CD8-positive, alpha-beta memory T cell (primary cell): ENCODE measurements around the gene CAB39L. TPM values are rescaled to one million over a fixed set of nuclear protein-coding genes. Genes with fewer than 3 reads are reported as not detected.

Experiments used
- CTCF ChIA-PET: fragments of 350-600 bp; sonication (Branson Sonifier 250); formaldehyde crosslinking; loops from one replicate; lab custom pipeline; 2021; ENCODE audit warnings: antibody characterized with exemption; lab: Charles Lee
- POLR2A ChIA-PET: fragments of 350-600 bp; sonication (Branson Sonifier 250); formaldehyde crosslinking; loops from one replicate; lab custom pipeline; 2021; ENCODE audit warnings: antibody characterized with exemption; lab: Charles Lee
- DNase-seq, 5 donors: peaks; one replicate each; pipeline versions ENCODE4 v3.0.0 to v3.0.0-alpha.2; 2020 to 2022; ENCODE audit warnings: mixed read lengths in 1 of 5
- H3K27ac ChIP-seq: one replicate; pipeline ENCODE4 v1.7.0; 2013; ENCODE audit warnings: low read depth, mild to moderate bottlenecking, low read length, moderate library complexity
- H3K27me3 ChIP-seq: 2 replicates; pipeline ENCODE4 v1.7.0; 2013; ENCODE audit warnings: low read length, mild to moderate bottlenecking; ENCODE audit not compliant: insufficient read depth, poor library complexity, severe bottlenecking
- H3K36me3 ChIP-seq: 2 replicates; pipeline ENCODE4 v1.7.0; 2013; ENCODE audit warnings: mild to moderate bottlenecking, low read length, moderate library complexity; ENCODE audit not compliant: insufficient read depth
- H3K4me1 ChIP-seq: 2 replicates; pipeline ENCODE4 v1.7.0; 2013; ENCODE audit warnings: mild to moderate bottlenecking, low read length, moderate library complexity; ENCODE audit not compliant: insufficient read depth
- H3K4me3 ChIP-seq: 2 replicates; pipeline ENCODE4 v1.7.0; 2013; ENCODE audit warnings: mild to moderate bottlenecking, low read length
- H3K9me3 ChIP-seq: 2 replicates; pipeline ENCODE4 v1.7.0; 2013; ENCODE audit warnings: mild to moderate bottlenecking, low read length
- H3K27ac Mint-ChIP-seq, 8 donors: one replicate each; pipeline ENCODE4 v1.8.0; 2020 to 2021; ENCODE audit warnings: mixed read lengths in 8 of 8, mild to moderate bottlenecking in 6 of 8, inconsistent platforms in 3 of 8, moderate library complexity in 3 of 8
- H3K27me3 Mint-ChIP-seq, 2 donors: one replicate each; pipeline ENCODE4 v1.8.0; 2020 to 2021; ENCODE audit warnings: mixed read lengths in 2 of 2, mild to moderate bottlenecking in 1 of 2, moderate library complexity in 1 of 2
- H3K36me3 Mint-ChIP-seq, 3 donors: one replicate each; pipeline ENCODE4 v1.8.0; 2020 to 2021; ENCODE audit warnings: mixed read lengths in 3 of 3, inconsistent platforms in 1 of 3, mild to moderate bottlenecking in 1 of 3
- H3K4me1 Mint-ChIP-seq, 3 donors: one replicate each; pipeline ENCODE4 v1.8.0; 2020 to 2021; ENCODE audit warnings: mixed read lengths in 3 of 3, inconsistent platforms in 1 of 3, mild to moderate bottlenecking in 1 of 3
- H3K4me3 Mint-ChIP-seq, 7 donors: one replicate each; pipeline ENCODE4 v1.8.0; 2020 to 2021; ENCODE audit warnings: mixed read lengths in 7 of 7, mild to moderate bottlenecking in 6 of 7, moderate library complexity in 4 of 7, inconsistent platforms in 2 of 7
- H3K9me3 Mint-ChIP-seq, 5 donors: one replicate each; pipeline ENCODE4 v1.8.0; 2020 to 2022; ENCODE audit warnings: mixed read lengths in 5 of 5, mild to moderate bottlenecking in 3 of 5, moderate library complexity in 2 of 5, inconsistent platforms in 1 of 5
- polyA plus RNA-seq: library from polyadenylated mRNA; unstranded; fragments of 300-500 nt; fragmentation: Illumina TruSeq; gene quantifications from one replicate; pipeline ENCODE4 v1.2.3, GENCODE V29; 2021
- total RNA-seq, 2 experiments: library from RNA; stranded (reverse); gene quantifications; one replicate each; pipeline ENCODE4 v1.2.3, GENCODE V29; 2021

The CAB39L gene
- total RNA-seq (1 to 10 TPM; 5.8 to 7.4 TPM), polyA plus RNA-seq (4.7 TPM)

DNA sequence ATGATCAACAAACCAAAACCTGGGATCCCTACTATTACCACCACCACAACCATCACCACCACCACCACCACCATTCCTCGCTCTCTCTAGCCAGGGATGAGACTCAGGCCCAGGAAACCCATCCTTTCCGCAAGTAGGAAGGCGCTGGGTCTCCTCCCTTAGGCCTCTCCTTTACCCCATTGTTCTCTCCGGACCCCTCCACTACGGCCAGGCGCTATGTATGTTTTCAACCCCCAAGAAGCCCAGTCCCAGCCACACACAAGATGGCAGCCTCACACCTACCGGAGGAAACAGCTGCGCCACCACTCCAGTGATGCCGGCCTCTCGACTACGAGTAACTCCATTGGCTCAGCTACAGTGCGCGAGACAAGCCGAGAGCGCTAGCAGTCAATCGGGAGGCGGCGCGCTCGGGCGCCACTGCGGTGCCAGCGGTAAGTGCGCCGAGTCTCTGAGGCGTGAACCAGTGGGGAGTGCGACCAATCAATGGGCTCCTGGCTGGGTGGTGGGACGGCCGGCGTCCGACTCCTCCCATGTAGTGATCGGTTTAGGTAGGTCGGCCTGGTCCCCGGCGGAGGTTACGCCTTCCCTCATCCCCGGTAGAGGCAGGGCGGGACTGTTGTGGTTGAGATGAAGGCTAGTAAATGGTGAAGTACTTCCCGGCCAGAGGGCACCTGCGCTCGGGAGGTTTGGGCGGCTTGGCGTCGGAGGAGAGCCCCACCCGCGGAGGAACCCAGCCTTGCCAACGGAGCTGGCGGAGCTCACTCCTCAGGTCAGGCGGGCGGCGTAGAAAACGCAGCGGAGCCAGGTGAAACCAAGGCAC, at the start of gene CAB39L, which contains the start of gene SETDB2:
Gene CAB39L, minus strand, starts transcription at position 361 of the 820 bp plus-strand sequence. CDS start 61,154 bp downstream, outside the sequence.
Gene SETDB2, plus strand, starts transcription at position 571 of the 820 bp plus-strand sequence. CDS start 7,620 bp downstream, outside the sequence.
- H3K9me3 ChIP-seq, result no peaks in the 10 kb centered on the region
- Mint-ChIP-seq H3K36me3 (peaks cover 0 to 17% (median 1%) of the 10 kb centered on the region in 3 donors), H3K27ac (peak within 1 kb of the TSS; percentile 89 to 99 (median 99)), H3K4me1 (peaks cover 46 to 61% (median 57%) of the 10 kb centered on the region in 3 donors), H3K27me3 (peaks cover 0 to 3% of the 10 kb centered on the region in 2 donors), H3K9me3 (peaks cover 0 to 2% (median 0%) of the 10 kb centered on the region in 5 donors), H3K4me3 (peak within 1 kb of the TSS; percentile 90 to 99 (median 95))
- H3K36me3 ChIP-seq, result no peaks in the 10 kb centered on the region
- peaks cover 43% of the 10 kb centered on the region for H3K4me1 ChIP-seq
- peak within 1 kb of the TSS; percentile 96 for H3K4me3 ChIP-seq
- DNase-seq, result peak; percentile 97 to 100 (median 99)
- H3K27me3 ChIP-seq, result no peaks in the 10 kb centered on the region
- H3K27ac ChIP-seq, result peak within 1 kb of the TSS; percentile 93
- ChIA-PET POLR2A (interaction anchor here (0.7 to 3.6 kb wide), 17 partner anchors 10 to 468 kb away, joined by 3 to 67 read pairs (median 5); partner anchors contain the start of genes EBPL, FNDC3A, KPNA3 and PHF11), CTCF (interaction anchor here (0.9 to 4.1 kb wide), 10 partner anchors 10 to 349 kb away, joined by 3 to 19 read pairs (median 4); partner anchors contain the start of gene PHF11)

DNA sequence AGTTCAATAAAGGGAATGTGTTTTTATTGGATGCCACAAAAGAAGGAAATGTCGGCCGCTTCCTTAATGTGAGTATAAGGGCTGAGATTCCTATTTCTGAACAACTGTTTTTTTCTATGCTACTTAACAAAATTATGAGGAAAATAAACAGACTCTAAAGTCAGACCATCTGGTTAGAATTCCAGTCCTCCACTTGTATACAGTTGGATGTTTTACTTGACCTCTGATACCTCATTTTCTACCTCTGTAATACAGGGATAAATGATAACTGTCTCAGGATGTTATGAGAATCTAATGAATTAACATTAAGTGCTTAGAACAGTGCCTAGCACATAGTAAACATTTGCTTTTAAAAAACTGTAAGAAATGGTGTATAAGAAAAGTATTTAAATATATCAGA, 44.7 kb upstream of the CAB39L start:
- no peak overlapping the region for H3K27ac ChIP-seq
- POLR2A ChIA-PET, result no interaction called here
- H3K4me3 Mint-ChIP-seq, result no peak overlapping the region
- H3K36me3 ChIP-seq, result peaks cover 12% of the 10 kb centered on the region
- peaks cover 9 to 64% (median 23%) of the 10 kb centered on the region in 3 donors for H3K36me3 Mint-ChIP-seq
- no peaks in the 10 kb centered on the region for H3K4me1 Mint-ChIP-seq
- no peak overlapping the region for H3K4me3 ChIP-seq
- no peaks in the 10 kb centered on the region for H3K27me3 ChIP-seq
- DNase-seq, result no peak
- no peaks in the 10 kb centered on the region for H3K9me3 Mint-ChIP-seq
- no peak overlapping the region for H3K27ac Mint-ChIP-seq
- CTCF ChIA-PET, result no interaction called here
- H3K4me1 ChIP-seq, result no peaks in the 10 kb centered on the region
- no peaks in the 10 kb centered on the region for H3K9me3 ChIP-seq
- H3K27me3 Mint-ChIP-seq, result no peaks in the 10 kb centered on the region

DNA sequence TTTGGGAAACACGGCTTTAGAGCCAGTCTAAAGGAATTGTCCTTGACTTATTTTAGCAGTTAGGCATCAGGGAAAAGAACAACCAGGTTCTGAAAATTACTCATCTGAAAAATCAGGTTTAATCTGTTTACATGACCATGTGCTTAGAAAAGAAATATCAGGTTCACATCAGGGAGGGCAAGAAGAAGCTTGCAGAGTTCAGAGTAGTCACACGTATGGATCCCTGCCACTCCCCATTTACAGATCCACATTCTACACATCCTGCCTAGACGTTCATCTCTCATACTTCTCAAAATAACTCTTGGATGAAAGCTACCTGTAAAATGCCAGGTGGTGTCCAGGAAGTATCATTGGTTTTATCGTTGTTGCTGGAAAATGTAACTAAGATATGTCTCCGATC, 37.9 kb upstream of the CAB39L start:
- ChIA-PET CTCF (no interaction called here), POLR2A (no interaction called here)
- no peak overlapping the region for H3K4me3 ChIP-seq
- H3K9me3 ChIP-seq, result no peaks in the 10 kb centered on the region
- no peaks in the 10 kb centered on the region for H3K27me3 ChIP-seq
- peaks cover 31% of the 10 kb centered on the region for H3K36me3 ChIP-seq
- no peaks in the 10 kb centered on the region for H3K4me1 ChIP-seq
- Mint-ChIP-seq H3K27me3 (no peaks in the 10 kb centered on the region), H3K4me3 (no peak overlapping the region), H3K27ac (peak overlapping the region in 1 of 8 donors; percentile 61), H3K4me1 (peaks cover 0 to 5% (median 0%) of the 10 kb centered on the region in 3 donors), H3K36me3 (peaks cover 3 to 91% (median 33%) of the 10 kb centered on the region in 3 donors), H3K9me3 (no peaks in the 10 kb centered on the region)
- H3K27ac ChIP-seq, result no peak overlapping the region
- DNase-seq, result no peak

DNA sequence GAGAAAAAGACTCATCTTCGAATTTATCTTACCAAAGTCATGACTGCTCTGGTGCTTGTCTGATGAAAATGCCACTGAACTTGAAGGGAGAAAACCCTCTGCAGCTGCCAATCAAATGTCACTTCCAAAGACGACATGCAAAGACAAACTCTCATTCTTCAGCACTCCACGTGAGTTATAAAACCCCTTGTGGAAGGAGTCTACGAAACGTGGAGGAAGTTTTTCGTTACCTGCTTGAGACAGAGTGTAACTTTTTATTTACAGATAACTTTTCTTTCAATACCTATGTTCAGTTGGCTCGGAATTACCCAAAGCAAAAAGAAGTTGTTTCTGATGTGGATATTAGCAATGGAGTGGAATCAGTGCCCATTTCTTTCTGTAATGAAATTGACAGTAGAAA, 32.7 kb upstream of the CAB39L start:
- H3K27ac ChIP-seq, result no peak overlapping the region
- peaks cover 43% of the 10 kb centered on the region for H3K36me3 ChIP-seq
- H3K4me3 ChIP-seq, result no peak overlapping the region
- no peaks in the 10 kb centered on the region for H3K4me1 ChIP-seq
- no peaks in the 10 kb centered on the region for H3K9me3 ChIP-seq
- Mint-ChIP-seq H3K4me3 (no peak overlapping the region), H3K27ac (no peak overlapping the region), H3K4me1 (no peaks in the 10 kb centered on the region), H3K36me3 (peaks cover 0 to 83% (median 21%) of the 10 kb centered on the region in 3 donors), H3K9me3 (no peaks in the 10 kb centered on the region), H3K27me3 (no peaks in the 10 kb centered on the region)
- POLR2A ChIA-PET, result no interaction called here
- CTCF ChIA-PET, result no interaction called here
- DNase-seq, result no peak
- H3K27me3 ChIP-seq, result no peaks in the 10 kb centered on the region

DNA sequence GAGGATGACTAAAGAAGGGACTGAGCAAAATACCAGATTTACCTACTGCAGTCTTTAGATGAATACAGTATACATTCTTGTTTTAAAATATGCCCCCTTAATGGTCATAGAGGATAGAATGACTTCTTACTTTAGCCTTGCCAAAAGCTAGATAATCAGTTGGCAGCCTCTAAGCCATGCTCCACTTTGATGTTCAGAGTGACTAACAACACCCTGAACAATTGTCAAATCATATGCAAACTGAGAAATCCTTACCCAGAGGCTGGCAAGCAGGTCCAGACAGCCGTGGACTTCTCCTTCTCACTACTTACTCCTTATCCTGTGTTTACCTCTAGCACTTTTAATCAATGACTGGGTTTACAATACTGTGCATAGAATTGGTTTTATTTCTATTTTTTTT, 28.3 kb upstream of the CAB39L start:
- Histone ChIP-seq H3K36me3 (peaks cover 32% of the 10 kb centered on the region), H3K9me3 (no peaks in the 10 kb centered on the region), H3K4me1 (no peaks in the 10 kb centered on the region), H3K27ac (no peak overlapping the region), H3K4me3 (no peak overlapping the region), H3K27me3 (no peaks in the 10 kb centered on the region)
- DNase-seq, result no peak
- no peaks in the 10 kb centered on the region for H3K27me3 Mint-ChIP-seq
- H3K4me1 Mint-ChIP-seq, result no peaks in the 10 kb centered on the region
- ChIA-PET POLR2A (no interaction called here), CTCF (no interaction called here)
- peaks cover 3 to 77% (median 15%) of the 10 kb centered on the region in 3 donors for H3K36me3 Mint-ChIP-seq
- peak overlapping the region in 1 of 8 donors; percentile 4 for H3K27ac Mint-ChIP-seq
- H3K9me3 Mint-ChIP-seq, result no peaks in the 10 kb centered on the region
- H3K4me3 Mint-ChIP-seq, result no peak overlapping the region

DNA sequence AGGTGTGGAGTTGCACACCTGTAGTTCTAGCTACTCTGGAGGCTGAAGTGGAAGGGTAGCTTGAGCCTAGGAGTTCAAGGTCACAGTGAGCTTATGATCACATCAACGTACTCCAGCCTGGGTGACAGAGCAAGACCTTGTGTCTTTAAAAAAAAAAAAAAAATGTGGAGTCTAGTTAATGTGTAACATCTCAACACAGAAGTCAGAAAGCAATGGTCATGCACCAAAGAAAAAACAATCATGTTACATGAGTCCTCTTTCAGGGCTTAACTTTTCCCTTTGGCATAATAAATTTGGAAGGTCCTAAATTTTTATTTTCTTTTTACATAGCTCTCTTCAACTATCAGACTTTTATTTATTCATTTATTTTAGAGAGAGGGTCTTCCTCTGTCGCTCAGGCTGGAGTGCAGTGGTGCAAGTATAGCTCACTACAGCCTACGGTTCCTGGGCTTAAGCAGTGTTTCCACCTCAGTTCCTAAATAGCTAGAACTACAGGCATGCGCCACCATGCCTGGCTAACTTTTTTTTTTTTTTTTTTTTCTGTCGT, 22.5 kb upstream of the CAB39L start:
- Histone ChIP-seq H3K4me3 (no peak overlapping the region), H3K9me3 (no peaks in the 10 kb centered on the region), H3K4me1 (no peaks in the 10 kb centered on the region), H3K27me3 (no peaks in the 10 kb centered on the region), H3K27ac (no peak overlapping the region), H3K36me3 (peaks cover 39% of the 10 kb centered on the region)
- DNase-seq, result no peak
- H3K36me3 Mint-ChIP-seq, result peaks cover 32 to 84% (median 37%) of the 10 kb centered on the region in 3 donors
- H3K27me3 Mint-ChIP-seq, result no peaks in the 10 kb centered on the region
- no peak overlapping the region for H3K4me3 Mint-ChIP-seq
- H3K9me3 Mint-ChIP-seq, result peaks cover 0 to 11% (median 7%) of the 10 kb centered on the region in 5 donors
- no peaks in the 10 kb centered on the region for H3K4me1 Mint-ChIP-seq
- CTCF ChIA-PET, result interaction anchor here (0.7 kb wide), 1 partner anchor 34 kb away, joined by 3 read pairs; no protein-coding TSS in a partner anchor
- H3K27ac Mint-ChIP-seq, result peak overlapping the region in 2 of 8 donors; percentile 50 to 58
- POLR2A ChIA-PET, result interaction anchor here (0.6 kb wide), 1 partner anchor 327 kb away, joined by 9 read pairs; no protein-coding TSS in a partner anchor

DNA sequence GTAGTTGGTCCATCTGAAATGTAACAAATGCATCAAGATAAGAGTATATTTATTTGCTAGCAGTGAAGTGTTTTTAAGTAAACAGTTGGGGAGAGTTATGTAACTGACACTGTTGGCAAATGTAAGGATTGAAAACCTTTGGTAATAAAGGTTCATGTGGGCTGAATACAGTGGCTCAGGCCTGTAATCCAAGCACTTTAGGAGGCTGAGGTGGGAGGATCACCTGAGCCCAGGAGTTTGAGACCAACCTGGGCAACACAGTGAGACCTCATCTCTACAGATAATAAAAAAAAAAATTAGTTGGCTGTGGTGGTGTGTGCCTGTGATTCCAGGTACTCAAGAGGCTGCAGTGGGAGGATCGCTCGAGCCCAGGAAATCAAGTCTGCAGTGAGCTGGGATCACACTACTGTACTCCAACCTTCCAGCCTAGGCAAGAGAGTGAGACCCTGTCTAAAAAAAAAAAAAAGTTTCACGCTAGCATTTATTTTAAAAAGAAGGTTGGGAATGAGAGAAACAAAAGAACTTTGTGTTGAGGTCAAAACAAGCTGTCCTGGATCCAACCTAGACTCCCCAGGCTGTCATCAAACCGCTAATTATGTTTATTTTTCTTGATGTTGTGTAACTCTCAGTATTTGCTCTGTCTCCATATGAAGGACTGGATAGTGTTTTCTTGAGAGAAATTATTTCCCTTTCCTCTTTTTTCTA, 20.9 kb upstream of the CAB39L start:
- Mint-ChIP-seq H3K4me3 (no peak overlapping the region), H3K4me1 (no peaks in the 10 kb centered on the region), H3K27me3 (no peaks in the 10 kb centered on the region), H3K27ac (peak overlapping the region in 1 of 8 donors; percentile 38), H3K36me3 (peaks cover 34 to 86% (median 40%) of the 10 kb centered on the region in 3 donors), H3K9me3 (peaks cover 0 to 11% (median 7%) of the 10 kb centered on the region in 5 donors)
- Histone ChIP-seq H3K36me3 (peaks cover 34% of the 10 kb centered on the region), H3K27ac (no peak overlapping the region), H3K4me3 (no peak overlapping the region), H3K9me3 (no peaks in the 10 kb centered on the region), H3K27me3 (no peaks in the 10 kb centered on the region), H3K4me1 (no peaks in the 10 kb centered on the region)
- ChIA-PET POLR2A (no interaction called here), CTCF (no interaction called here)
- DNase-seq, result no peak
